GM12872 (cell line): ENCODE results near the gene SCN8A.

Experiments used
- CTCF ChIP-seq: IDR thresholded peaks from 3 replicates; pipeline ENCODE4 v1.5.1; 2011; ENCODE audit warnings: low read depth, mild to moderate bottlenecking, low read length, moderate library complexity; ENCODE audit not compliant: insufficient read depth

The SCN8A gene

GRCh38 chr12:51601241-51601640 is 10.2 kb downstream of the SCN8A start:
- TF ChIP-seq CTCF = no peak

GRCh38 chr12:51620448-51620847 is 29.4 kb downstream of the SCN8A start:
- TF ChIP-seq CTCF = no peak

- TF ChIP-seq CTCF = no peak
Measured at GRCh38 chr12:51621156-51621922, 30.3 kb downstream of the SCN8A start.

GRCh38 chr12:51622564-51622963 is 31.5 kb downstream of the SCN8A start:
- TF ChIP-seq CTCF = no peak

DNA sequence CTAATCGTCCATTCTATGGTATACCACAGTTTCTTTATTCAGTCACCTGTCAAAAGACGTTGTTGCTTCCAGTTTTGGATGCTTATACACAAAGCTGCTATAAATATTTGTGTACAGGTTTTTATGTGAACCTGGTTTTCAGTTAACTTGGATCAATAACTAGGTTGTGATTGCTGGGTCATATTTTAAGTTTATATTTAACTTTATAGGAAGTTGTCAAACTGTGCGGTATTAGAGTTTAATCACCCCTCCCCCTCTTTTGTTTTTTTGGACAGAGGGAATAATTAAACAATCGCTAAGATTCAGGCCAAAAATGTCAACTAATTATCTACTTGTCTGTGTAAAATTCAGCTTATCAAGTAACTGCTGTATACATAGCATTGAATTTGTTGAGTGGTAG is 34.3 kb downstream of the SCN8A start:
- no peak for TF ChIP-seq CTCF

DNA sequence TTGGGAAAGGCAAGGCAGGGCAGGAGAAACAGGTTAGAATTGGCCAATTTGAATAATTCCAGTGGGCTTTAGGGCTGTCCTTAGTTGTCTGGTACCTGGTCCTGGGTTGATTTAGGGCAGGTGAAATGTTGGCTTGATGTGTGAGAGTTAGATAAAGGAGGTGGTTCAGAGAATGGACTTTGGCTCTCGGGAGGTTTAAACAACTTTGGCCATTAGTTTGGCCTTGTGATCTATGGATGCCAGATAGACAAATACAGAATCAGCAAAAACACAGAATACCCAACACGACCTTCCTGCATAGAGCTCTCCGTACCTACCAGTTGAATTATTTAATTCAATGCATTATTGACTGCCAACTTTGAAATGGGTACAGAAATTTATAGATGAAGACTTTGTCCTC is 35.1 kb downstream of the SCN8A start:
- no peak for TF ChIP-seq CTCF

- TF ChIP-seq CTCF = no peak
Measured at GRCh38 chr12:51626629-51627028, 35.6 kb downstream of the SCN8A start.
